DOHH2 (cell line): ENCODE results near the gene CDX1.

ENCODE experiments used
- H3F3A ChIP-seq: fragments of 200-600 bp; sonication (generic), shearing (Covaris generic); 2 replicates; pipeline ENCODE4 v1.6.0; 2016; ENCODE audit warnings: antibody characterized with exemption, mild to moderate bottlenecking; ENCODE audit not compliant: control insufficient read depth, insufficient read depth
- H3K27ac ChIP-seq: fragments of 200-600 bp; sonication (generic); 2 replicates; pipeline ENCODE4 v1.5.1; 2014; ENCODE audit warnings: low read depth, mild to moderate bottlenecking, low read length, moderate library complexity
- H3K27me3 ChIP-seq: fragments of 200-600 bp; sonication (generic); 2 replicates; pipeline ENCODE4 v1.6.1; 2014; ENCODE audit warnings: mild to moderate bottlenecking, low read length, mixed read lengths; ENCODE audit not compliant: control insufficient read depth
- H3K36me3 ChIP-seq: fragments of 200-600 bp; sonication (generic); 2 replicates; pipeline ENCODE4 v1.6.1; 2014; ENCODE audit warnings: mild to moderate bottlenecking, low read length, moderate library complexity, mixed read lengths; ENCODE audit not compliant: control insufficient read depth
- H3K4me1 ChIP-seq: fragments of 200-600 bp; sonication (generic); 2 replicates; pipeline ENCODE4 v1.6.1; 2014; ENCODE audit warnings: mild to moderate bottlenecking, low read length, mixed read lengths; ENCODE audit not compliant: control insufficient read depth
- H3K4me2 ChIP-seq: fragments of 200-600 bp; sonication (generic); 2 replicates; pipeline ENCODE4 v1.6.0; 2014; ENCODE audit warnings: mild to moderate bottlenecking, low read length, moderate library complexity
- H3K4me3 ChIP-seq: fragments of 200-600 bp; sonication (generic); 2 replicates; pipeline ENCODE4 v1.5.1; 2014; ENCODE audit warnings: mild to moderate bottlenecking, low read length, mixed read lengths
- H3K79me2 ChIP-seq: fragments of 200-600 bp; sonication (generic); 2 replicates; pipeline ENCODE4 v1.6.1; 2014; ENCODE audit warnings: mild to moderate bottlenecking, low read length, mixed read lengths; ENCODE audit not compliant: control insufficient read depth
- H3K9me2 ChIP-seq: fragments of 200-600 bp; sonication (generic); replicated peaks from 2 replicates; pipeline ENCODE4 v1.6.1; 2014; ENCODE audit warnings: mild to moderate bottlenecking, low read length, mixed read lengths; ENCODE audit not compliant: control insufficient read depth
- H3K9me3 ChIP-seq: fragments of 200-600 bp; sonication (generic); 2 replicates; pipeline ENCODE4 v1.6.1; 2014; ENCODE audit warnings: antibody characterized with exemption, low read length, mixed read lengths; ENCODE audit not compliant: control insufficient read depth, insufficient read depth
- H4K20me1 ChIP-seq: fragments of 200-600 bp; sonication (generic); 2 replicates; pipeline ENCODE4 v1.6.0; 2014; ENCODE audit warnings: low read depth, mild to moderate bottlenecking, antibody characterized with exemption, low read length, moderate library complexity; ENCODE audit not compliant: control insufficient read depth, insufficient read depth
- EZH2phosphoT487 ChIP-seq: fragments of 200-600 bp; sonication (generic); IDR thresholded peaks from 2 replicates; pipeline ENCODE4 v1.6.1; 2017; ENCODE audit warnings: borderline replicate concordance, mild to moderate bottlenecking, antibody characterized with exemption, low read length, moderate library complexity, mixed read lengths
- TF ChIP-seq, protein P1 (sequence below): fragments of 200-600 bp; sonication (generic); IDR thresholded peaks from one replicate; pipeline ENCODE4 v1.5.1; 2014; ENCODE audit warnings: antibody characterized with exemption, mild to moderate bottlenecking, low read depth, low read length; ENCODE audit not compliant: poor library complexity, severe bottlenecking

Gene CDX1

DNA sequence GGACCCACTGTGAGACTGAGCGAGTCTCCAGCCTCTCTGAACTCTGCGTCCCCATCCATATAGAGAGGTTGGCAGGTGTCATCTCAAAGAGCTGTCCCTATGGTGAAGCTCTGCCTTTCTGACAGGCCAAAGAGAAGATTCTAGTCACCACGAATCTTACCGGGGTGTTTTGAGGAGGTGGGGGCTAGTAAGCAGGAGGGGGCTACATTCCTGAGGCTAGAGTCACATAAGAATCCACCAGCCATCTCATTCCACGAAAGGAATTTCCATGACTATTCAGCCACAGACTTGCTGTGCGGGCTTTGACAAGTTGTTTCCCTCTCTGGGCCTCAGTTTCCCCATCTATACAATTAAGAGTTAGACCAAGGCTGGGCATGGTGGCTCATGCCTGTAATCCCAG lies 27.2 kb upstream of the CDX1 start:
- H3K9me3 ChIP-seq, result no peaks in the 10 kb centered on the region
- TF ChIP-seq, protein P1, sequence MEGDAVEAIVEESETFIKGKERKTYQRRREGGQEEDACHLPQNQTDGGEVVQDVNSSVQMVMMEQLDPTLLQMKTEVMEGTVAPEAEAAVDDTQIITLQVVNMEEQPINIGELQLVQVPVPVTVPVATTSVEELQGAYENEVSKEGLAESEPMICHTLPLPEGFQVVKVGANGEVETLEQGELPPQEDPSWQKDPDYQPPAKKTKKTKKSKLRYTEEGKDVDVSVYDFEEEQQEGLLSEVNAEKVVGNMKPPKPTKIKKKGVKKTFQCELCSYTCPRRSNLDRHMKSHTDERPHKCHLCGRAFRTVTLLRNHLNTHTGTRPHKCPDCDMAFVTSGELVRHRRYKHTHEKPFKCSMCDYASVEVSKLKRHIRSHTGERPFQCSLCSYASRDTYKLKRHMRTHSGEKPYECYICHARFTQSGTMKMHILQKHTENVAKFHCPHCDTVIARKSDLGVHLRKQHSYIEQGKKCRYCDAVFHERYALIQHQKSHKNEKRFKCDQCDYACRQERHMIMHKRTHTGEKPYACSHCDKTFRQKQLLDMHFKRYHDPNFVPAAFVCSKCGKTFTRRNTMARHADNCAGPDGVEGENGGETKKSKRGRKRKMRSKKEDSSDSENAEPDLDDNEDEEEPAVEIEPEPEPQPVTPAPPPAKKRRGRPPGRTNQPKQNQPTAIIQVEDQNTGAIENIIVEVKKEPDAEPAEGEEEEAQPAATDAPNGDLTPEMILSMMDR, result no peak
- no peak for TF ChIP-seq EZH2phosphoT487
- H3K27me3 ChIP-seq, result no peaks in the 10 kb centered on the region
- H3K27ac ChIP-seq, result no peak overlapping the region
- no peaks in the 10 kb centered on the region for H3K9me2 ChIP-seq
- no peak overlapping the region for H3K4me2 ChIP-seq
- H3K4me1 ChIP-seq, result no peaks in the 10 kb centered on the region
- H3K79me2 ChIP-seq, result no peaks in the 10 kb centered on the region
- no peaks in the 10 kb centered on the region for H3K36me3 ChIP-seq
- no peaks in the 10 kb centered on the region for H4K20me1 ChIP-seq
- H3F3A ChIP-seq, result no peaks in the 10 kb centered on the region
- H3K4me3 ChIP-seq, result no peak overlapping the region

DNA sequence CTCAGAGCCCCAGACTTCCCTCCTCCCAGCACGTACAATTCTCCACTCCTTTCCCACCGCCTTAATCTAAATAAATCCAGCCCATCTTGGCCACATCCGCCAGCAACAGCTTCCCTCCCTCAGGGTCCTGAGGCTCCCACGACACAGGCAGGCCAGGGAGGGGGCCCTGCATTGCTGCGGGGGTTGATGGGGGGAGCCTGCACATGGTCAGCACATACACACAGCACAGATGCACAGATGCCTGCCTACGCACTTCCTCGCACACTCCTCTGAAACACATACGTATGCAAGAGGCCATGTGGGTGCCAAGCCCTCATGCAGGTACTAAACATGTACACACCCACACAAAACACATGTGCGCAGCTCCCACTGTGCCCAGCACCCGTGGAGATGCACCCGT lies 25.7 kb upstream of the CDX1 start:
- H3K4me2 ChIP-seq, result no peak overlapping the region
- TF ChIP-seq EZH2phosphoT487, result no peak
- TF ChIP-seq, protein P1, result no peak
- no peaks in the 10 kb centered on the region for H3K4me1 ChIP-seq
- H3K36me3 ChIP-seq, result no peaks in the 10 kb centered on the region
- H3K27ac ChIP-seq, result no peak overlapping the region
- H3K9me3 ChIP-seq, result no peaks in the 10 kb centered on the region
- no peaks in the 10 kb centered on the region for H3F3A ChIP-seq
- H3K4me3 ChIP-seq, result no peak overlapping the region
- no peaks in the 10 kb centered on the region for H3K79me2 ChIP-seq
- no peaks in the 10 kb centered on the region for H3K9me2 ChIP-seq
- H4K20me1 ChIP-seq, result no peaks in the 10 kb centered on the region
- no peaks in the 10 kb centered on the region for H3K27me3 ChIP-seq

DNA sequence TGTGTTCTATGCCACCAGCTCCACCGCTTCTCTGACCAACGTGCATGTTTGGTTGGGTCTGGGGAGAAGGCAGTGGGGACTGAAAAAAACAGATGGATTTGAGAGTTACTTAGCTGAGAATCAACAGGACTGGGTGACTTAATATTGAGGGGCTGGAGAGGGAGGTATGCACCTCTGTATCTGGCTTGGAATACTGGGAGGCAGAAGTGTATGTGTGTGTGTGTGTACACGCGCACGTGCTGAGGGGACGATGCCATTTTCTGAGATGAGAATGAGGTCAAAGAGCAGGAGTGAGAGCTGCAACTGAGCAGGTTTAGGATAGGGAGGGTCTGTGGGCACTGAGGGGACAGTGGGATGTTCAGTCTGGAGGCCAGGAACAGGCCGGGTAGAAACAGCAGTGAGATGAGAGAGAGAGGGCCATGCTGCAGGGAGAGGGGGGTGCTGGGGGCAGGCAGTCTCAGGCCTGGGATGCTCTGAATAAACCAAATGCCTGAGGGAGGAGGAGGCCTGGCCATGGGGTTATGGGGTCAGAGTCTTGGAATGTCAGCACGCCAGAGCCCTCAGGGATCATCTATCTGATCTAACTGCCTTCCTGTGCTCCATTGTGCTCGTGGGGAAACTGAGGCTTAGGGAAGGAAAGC lies 24.9 kb upstream of the CDX1 start:
- Histone ChIP-seq H3K4me1 (no peaks in the 10 kb centered on the region), H3K27ac (no peak overlapping the region), H3K4me2 (no peak overlapping the region)

More for the DNA sequence above, 24.9 kb upstream of the CDX1 start:
- Histone ChIP-seq H3K79me2 (no peaks in the 10 kb centered on the region), H3K9me3 (no peaks in the 10 kb centered on the region), H3K9me2 (no peaks in the 10 kb centered on the region), H3K4me3 (no peak overlapping the region), H3K27me3 (no peaks in the 10 kb centered on the region), H4K20me1 (no peaks in the 10 kb centered on the region), H3F3A (no peaks in the 10 kb centered on the region), H3K36me3 (no peaks in the 10 kb centered on the region)
- TF ChIP-seq, protein P1, result no peak
- TF ChIP-seq EZH2phosphoT487, result no peak
